HG02884 (cell line): ENCODE results near the gene ZNF775.
"Not testable (repeated sequence)": the region's sequence is repeated elsewhere in the genome, so short reads cannot be mapped to it uniquely, and the experiment has no call there.

Source experiments
- ATAC-seq: cut with Tn5 transposase; IDR thresholded peaks from one replicate; pipeline ENCODE4 v1.9.1; 2021; ENCODE audit warnings: mild to moderate bottlenecking, moderate library complexity; ENCODE audit not compliant: unreplicated experiment

ZNF775 gene

DNA sequence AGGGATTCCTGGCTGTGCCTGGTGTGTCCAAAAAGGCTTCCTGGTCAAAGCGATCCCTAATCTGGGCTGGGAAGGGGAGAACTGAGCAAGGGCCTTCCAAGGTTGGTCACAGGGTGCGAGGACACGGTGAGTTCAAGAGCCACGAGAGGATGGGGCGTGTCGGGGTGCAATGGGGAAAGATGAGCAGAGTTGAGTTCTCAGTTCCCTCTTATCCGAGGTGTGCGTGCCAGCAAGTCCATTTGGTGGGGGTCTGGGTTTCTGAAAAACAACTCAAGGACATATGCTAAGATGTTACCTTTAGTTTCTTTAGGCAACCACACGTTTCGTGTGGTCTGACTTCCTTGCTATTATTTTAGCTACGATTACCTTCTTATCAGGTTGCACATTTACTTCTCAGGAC is 1.3 kb downstream of the ZNF775 start:
- ATAC-seq = peak; percentile 20

DNA sequence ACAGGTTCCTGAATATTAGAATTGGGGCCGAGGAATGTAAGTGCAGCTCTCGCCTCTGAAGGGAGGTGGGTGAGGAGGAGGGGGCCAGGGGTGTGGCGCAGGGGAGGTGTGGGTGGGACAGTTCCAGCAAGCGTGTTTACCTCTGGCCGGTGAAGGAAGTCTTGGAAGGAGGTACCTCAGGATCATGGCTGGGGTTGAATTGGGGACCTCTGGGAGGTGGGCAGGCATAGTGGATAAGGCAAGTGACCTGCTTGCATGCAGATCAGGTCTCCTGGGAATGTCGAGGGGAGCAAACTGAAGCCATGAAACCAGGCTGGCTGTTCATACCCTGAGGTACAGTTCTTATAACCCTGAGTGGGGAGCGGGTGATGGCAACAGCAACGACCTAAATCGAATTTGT is 2.0 kb downstream of the ZNF775 start:
- ATAC-seq = no peak

DNA sequence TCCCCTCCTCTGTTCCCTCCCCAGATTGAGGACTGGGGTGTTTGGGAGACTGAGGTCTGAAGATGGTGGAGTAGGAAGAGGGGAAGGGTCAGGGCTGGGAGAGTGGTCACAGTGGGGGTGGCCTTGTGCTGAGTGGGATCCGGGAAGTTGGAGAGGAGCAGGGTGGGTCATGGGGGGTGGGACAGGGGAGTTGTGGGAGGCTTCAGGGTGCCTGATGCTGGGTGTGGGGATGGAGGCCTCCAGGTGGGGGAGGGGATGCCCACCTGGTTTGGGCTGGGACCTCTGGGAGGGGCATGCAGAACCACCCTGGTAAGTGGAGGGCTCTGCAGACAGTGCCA is 2.6 kb downstream of the ZNF775 start:
- no peak for ATAC-seq

DNA sequence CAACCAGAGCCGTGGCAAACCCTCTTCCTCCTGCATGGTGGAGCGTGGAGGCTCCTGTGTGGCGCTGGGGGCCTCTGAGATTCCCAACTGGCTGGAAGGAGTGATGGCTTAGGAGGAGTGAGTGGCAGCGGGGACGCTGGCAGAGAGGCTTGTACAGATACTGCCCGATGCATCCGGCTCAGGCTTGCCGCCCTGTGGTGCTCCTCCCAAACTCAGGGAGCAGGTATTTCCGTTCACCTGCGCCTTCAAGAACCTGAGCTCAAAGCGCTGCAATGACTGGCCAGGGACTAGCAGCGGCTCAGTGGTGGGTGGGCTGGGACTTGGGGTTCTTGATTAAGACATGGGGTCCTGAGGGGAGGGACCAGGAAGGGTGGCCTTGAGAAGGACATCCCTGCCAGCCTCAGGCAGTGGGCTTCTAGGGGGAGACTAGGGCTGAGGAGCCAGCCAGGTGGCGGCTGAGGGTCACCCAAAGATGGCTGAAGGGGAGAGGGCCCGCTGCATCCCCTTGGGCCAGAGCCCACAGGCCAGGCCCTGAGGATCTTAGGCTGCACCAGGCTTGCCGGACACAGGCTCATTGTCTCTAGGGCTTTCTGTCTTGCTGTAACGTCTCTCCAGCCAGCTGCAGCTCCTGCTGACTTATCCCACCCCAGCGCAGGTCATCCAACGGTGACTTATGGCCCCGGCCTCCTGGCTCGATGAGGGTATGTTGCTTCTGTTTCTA is 3.2 kb downstream of the ZNF775 start:
- ATAC-seq = no peak

DNA sequence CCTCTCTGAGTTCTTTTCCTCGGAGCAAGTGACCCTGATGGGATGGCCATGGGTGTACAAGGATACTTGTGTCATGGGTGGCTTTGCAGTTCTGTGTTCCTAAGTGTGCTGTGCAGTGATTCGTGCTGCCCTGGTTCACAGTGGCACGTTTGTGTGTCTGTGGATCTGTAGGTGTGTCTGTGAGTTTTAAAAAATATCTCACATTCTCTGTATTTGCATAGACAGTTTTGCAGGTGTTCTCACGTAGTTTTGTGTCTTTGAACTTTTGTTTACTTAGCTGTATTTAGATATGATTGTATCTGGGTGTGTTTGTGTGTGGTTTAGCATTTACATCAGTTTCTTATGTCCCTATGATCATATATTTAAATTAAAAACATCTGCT is 3.7 kb downstream of the ZNF775 start:
- ATAC-seq = no peak

DNA sequence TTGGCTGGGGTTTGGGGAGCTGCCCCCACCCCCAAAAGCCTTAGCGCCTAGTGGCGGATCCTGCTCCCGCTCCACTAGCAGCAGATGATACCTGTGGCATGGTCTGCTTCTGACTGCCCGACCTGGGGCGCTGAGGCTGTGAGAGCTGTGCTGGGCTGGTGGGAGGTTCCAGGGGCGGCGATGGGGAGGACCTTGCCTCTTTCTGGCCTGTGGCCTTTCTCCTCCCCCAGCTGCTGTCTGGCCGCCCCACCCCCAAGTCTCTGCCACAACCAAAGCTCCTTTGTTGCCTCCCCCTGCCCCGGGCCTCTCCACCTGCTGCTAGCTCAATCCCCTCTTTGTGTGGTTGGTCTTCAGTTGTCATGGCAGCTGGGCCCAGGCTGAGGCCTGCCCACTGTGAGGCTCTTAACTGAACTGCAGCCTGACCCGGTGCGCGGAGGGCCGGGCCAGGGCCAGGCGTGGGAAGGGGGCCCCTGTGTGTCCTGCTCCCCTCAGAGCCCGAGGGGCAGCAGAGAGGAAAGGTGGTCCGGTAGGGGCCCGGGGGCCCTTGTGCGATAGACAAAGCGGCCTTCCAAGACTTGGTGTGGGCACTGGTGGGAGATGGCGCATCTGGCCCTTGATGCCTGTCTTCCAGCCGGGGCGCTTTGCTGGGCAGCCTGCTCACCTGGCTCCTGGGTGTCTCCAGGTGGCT is 4.7 kb downstream of the ZNF775 start:
- ATAC-seq = no peak

DNA sequence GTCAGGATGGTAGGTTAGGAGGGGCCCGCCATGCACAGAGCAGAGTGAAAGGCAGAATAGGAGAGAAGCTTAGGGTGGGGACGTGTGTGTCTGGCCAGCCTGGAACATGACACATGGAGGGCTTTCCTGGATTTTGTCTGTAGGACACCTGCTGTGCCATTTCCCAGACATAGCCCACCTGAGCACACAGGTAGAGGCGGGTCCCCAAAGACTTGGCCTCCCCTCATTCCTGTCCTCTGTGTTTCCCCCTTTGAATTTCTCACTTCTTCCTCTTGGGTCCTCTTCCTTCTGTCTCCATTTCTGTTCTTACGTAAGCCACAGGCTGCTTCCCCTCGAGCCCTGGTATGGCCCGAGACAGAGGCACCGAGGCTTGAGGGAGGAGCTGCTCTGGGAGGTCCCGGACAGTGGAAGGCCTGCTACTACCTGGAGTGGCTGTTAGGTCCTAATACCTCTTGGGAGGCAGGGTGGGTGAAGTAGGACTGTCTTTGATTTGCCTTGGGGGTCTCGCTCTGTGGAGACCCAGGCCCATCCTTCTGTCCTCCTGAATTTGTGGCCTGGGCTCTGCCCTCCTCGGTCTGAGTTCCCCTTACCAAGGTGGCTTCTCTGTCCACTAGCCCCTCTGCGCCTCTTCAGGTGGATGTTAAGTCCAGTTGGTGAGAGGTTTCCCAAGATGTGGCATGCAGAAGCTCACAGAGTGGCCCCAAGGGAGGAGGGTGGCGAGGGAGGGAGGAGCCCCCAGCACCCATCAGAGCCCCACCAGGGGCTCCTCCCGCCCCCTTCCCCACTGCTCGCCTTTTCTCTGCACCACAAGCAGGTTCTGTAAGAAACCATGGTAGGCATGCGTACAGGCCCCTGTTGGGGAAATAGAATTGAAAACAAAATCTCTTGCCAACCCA is 5.5 kb downstream of the ZNF775 start:
- no peak for ATAC-seq

DNA sequence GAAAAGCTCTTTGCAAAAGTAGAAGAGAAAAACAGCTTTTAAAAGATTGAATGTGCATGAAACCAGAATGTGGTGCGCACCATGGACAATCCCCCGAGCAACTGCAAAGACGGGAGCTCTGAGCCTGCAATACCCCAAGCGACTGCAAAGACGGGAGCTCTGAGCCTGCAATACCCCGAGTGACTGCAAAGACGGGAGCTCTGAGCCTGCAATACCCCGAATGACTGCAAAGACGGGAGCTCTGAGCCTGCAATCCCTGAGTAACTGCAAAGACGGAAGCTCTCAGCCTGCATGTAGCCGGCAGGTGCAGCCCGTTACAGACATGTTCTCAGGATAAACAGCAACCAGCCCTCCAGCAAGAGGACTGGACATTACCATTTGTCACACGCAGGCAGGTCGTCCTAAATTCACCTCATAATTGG is 6.2 kb downstream of the ZNF775 start:
- no peak for ATAC-seq

DNA sequence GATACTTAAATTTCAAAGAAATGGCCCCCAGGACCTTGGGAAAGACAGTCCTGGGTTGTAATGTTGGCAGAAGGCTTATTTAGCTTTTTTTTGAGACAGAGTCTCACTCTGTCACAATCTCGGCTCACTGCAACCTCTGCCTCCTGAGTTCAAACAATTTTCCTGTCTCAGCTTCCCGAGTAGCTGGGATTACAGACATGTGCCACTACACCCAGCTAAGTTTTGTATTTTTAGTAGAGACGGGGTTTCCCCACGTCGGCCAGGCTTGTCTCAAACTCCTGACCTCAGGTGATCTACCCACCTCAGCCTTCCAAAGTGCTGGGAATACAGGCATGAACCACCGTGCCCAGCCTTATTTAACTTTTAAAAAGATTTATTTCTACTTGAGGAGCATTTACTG is 6.8 kb downstream of the ZNF775 start:
- ATAC-seq = not testable (repeated sequence)

DNA sequence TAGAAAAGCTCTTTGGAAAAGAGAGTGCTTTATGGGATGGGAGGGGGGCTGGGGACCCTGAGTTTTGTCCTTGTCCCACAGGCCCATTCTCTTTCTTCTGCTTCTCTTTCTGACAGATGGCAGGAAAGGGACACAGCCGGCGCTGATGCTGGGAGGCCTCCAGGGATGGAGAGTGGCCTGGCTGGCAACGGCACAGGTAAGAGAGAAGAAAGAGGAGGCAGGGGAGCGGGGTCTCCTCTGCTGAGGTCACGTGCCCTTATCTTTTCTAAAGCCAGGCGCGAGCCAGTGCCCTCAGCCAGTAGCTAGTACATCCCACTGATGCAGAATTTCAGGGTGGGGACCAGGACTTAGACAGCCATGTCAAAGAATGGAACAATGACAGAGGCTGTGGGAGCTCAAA is 9.2 kb downstream of the ZNF775 start:
- ATAC-seq = no peak

DNA sequence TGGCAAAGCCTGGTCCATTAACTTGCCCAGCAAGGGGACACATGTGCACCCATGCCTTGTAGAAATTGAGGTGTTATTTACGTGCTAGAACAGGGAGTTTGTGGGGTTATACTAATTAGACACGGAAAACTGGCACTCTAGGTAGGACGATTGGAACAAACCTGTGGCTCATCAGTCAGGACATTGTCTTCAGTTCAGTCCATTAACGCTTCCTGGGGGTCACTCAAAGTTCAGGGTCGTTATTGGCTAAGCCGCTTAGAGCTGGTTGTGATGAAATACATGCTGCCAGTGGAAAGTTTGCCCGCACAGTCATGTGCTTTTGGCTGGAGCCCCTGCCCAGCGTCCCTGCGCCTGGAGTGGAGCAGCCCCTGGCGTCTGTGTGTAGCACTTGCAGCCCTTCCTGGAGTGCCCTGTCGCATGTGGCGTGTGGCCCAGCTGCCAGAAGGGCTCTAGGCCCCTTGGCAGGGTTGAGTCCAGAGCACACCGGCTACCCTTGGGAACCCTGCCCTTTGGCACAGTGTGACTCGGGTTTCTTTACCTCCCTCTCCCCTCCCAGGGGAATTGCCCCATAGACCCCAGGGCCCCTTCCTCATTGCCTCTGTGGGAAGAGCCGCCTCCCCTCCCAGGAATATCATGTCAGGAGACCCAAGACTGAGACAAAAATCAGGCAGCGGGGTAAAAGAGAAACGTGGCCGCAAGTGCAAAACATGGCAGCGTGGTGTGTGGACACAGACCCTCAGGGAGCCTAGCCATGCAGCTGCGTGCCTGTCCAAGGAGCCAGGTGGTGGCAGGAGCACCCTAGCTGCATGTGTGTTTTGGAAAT is 9.8 kb downstream of the ZNF775 start:
- no peak for ATAC-seq

DNA sequence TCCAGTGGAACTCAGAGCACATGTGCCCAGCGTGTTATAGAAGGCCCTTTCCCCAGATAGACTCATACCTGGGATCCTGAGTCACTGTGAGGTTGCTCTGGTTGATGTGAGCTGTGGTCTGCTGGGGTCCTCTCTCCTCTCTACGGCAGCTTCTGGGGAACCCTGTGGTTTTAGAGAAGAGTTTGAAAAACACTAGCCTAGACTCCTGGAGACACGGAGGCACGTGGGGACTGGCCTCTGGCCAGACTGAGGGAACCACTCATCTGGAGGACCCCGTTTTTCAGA is 10.3 kb downstream of the ZNF775 start:
- no peak for ATAC-seq

DNA sequence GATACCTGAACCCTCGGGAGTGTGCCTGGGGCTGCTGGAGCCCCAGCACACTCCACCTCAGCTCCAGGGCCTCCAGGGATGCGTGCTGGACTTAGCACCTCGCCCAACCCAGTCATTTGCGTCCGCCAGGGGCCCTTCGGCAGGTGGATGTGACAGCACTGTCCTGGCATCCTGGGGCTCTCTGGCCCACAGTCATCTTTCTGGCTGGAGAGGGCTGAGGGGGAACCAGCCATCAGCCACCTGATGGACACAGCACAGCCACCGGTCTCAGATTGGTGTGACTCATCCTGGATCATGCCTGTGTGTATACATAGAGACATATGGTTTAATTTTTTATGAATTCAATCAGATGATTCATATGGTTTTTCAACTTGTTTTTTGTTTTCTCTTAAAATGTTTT is 11.1 kb downstream of the ZNF775 start:
- no peak for ATAC-seq

DNA sequence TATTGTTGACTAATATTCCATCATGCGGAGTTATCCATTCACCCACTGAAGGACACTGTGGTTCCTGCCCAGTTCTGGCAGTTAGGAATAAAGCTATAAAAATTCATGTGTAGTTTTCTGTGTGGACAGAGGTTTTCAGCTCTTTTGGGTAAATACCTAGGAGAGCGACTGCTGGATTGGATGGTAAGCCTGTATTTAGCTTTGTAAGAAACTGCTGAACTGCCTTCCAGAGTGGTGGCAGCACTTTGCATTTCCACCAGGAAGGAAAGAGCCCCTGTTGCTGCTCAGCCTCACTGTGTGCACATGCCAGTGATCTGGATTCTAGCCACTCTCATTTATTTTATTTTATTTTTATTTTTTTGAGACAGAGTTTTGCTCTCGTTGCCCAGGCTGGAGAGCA is 14.2 kb downstream of the ZNF775 start:
- ATAC-seq = no peak

DNA sequence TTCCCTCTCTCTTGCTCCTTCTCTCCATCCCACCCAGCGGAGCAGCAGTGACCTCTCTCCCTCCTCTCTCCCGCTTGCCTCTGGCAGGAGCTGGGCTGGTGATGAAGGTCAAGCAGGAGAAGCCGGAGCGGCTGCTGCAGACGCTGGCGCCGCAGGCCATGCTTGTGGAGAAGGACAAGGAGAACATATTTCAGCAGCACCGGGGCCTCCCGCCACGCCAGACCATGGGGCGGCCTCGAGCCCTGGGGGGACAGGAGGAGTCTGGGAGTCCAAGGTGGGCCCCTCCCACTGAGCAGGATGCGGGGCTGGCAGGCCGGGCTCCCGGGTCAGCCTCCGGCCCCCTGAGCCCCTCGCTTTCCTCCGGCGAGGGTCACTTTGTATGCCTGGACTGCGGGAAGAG is 17.3 kb downstream of the ZNF775 start:
- ATAC-seq = no peak

DNA sequence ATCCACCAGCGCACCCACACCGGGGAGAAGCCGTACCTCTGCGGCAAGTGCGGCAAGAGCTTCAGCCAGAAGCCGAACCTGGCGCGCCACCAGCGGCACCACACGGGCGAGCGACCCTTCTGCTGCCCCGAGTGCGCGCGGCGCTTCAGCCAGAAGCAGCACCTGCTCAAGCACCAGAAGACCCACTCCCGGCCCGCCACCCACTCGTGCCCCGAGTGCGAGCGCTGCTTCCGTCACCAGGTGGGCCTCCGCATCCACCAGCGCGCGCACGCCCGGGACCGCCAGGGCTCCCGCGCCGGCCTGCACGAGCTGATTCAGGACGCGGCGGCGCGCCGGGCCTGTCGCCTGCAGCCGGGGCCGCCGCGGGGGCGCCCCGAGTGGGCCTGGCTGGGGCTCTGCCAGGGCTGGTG is 17.7 kb downstream of the ZNF775 start:
- ATAC-seq = no peak

DNA sequence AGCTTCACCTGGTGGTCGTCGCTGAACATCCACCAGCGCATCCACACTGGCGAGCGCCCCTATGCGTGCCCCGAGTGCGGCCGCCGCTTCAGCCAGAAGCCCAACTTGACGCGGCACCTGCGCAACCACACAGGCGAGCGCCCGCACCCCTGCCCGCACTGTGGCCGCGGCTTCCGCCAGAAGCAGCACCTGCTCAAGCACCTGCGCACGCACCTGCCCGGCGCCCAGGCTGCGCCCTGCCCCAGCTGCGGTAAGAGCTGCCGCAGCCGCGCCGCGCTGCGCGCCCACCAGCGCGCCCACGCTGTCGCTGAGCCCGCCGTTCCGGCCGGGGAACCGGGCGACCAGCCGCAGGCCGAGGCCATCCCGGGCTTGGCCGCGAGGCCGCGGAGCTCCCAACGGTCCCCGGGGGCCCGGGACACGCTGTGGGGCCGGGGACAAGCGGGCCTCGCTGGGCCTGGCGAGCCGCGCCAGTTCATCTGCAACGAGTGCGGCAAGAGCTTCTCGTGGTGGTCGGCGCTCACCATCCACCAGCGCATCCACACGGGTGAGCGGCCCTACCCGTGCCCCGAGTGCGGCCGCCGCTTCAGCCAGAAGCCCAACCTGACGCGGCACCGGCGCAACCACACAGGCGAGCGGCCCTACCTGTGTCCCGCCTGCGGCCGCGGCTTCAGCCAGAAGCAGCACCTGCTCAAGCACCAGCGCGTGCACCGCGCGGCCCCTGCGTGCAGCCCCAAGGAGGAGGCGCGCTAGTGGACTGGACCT is 18.4 kb downstream of the ZNF775 start:
- ATAC-seq = no peak

DNA sequence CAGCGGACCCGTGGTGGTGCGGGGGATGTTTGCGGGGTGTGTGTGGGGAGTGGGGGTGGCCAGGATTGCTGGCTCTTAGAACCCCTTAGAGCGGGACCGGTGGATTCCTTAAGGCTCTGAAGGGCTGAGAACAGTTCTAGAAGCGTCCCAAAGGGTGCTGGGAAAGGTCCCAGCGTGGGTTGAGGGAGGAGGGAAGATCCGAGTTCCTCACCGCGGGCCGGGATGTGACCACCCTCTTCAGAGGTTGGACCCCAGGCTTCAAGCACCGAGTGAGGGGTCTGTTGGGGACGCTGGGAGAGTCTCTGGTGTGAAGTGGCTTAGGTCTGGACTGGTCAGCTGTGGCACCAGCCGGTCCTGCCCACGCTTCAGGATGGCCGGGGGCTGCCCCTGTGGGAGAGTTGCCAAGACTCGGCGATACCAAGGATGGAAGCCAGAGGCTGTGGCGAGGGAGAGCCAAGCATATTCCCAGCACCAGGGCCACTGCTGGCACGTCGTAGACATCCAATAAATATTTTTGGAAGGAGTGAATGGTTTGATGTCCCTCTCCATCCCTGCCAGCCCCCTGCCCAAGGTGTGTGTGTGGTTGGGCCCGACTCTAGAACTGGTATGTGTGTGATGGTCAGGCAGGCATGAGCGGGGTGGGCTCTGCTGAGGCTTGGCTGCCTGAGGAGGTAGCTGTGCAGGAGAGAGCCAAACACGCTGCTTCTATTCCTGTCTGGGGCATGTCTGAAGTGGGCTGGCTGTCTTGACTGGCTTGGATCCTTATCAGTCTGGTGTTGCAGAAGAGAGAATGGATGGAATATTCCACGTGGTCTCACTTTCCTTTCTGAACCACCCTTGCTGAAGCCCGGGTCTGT is 19.2 kb downstream of the ZNF775 start:
- no peak for ATAC-seq

DNA sequence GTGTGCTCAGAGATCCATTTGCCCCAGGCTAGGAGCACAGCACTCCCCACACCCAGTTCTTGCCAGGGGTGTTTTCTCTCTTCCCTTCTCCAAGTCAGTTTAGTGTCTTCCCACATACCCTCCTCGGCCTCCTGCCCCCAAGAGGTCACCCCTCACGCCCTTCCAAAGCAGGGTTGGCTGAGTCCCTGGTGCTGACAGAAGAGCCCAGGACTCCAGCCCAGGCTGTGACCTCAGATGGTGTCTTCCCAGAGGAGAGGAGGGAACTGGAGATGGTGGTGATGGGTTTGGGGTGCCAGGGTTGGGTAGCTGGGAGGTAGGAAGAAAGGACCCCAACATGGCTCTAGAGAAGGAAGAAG is 19.8 kb downstream of the ZNF775 start:
- no peak for ATAC-seq
